MV-4-11 (cell line): ENCODE results near the gene CCL7.

Source experiments
- DNase-seq: peaks from one replicate; lab custom pipeline; 2025; lab: John Stamatoyannopoulos, UW

CCL7 gene

DNA sequence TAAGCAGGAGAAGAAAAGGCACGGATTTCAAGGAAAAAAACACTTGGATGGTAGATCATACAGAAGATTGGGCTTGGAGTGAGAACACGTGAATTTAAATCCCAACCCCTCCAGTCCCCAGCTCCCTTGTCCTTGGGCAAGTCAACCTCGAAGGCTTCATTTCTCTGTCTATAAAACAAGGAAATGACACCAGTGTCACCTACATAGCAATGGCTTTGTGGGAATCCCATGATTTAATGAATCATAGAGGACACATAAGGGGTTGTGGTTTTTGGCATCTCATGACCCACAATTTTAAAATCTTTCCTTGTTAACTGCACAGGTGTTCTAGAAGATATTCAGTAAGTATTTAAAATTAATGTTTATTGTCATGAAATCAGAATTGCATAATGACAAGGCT is 23.1 kb upstream of the CCL7 start:
- peak; percentile 46 for DNase-seq

GRCh38 chr17:34248511-34249024 is 21.5 kb upstream of the CCL7 start:
- DNase-seq = peak; percentile 69

GRCh38 chr17:34249061-34249460 is 21.0 kb upstream of the CCL7 start:
- no peak for DNase-seq

GRCh38 chr17:34249478-34249877 is 20.5 kb upstream of the CCL7 start:
- no peak for DNase-seq

GRCh38 chr17:34251186-34251585 is 18.8 kb upstream of the CCL7 start:
- no peak for DNase-seq

GRCh38 chr17:34252095-34252443 is 18.0 kb upstream of the CCL7 start:
- peak; percentile 98 for DNase-seq

DNA sequence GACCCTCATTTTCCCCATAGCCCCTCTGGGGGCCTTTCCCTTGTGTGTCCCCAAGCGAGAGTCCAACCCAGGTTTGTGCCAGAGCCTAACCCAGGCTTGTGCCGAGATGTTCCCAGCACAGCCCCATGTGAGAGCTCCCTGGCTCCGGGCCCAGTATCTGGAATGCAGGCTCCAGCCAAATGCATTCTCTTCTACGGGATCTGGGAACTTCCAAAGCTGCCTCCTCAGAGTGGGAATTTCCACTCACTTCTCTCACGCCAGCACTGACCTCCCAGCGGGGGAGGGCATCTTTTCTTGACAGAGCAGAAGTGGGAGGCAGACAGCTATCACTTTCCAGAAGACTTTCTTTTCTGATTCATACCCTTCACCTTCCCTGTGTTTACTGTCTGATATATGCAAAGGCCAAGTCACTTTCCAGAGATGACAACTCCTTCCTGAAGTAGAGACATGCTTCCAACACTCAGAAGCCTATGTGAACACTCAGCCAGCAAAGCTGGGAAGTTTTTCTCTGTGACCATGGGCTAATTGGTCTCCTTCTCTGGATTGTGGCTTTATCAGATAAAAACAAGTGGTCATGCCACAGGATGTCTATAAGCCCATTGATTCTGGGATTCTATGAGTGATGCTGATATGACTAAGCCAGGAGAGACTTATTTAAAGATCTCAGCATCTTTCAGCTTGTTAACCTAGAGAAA is 17.4 kb upstream of the CCL7 start:
- DNase-seq = no peak

GRCh38 chr17:34253139-34253525 is 16.9 kb upstream of the CCL7 start:
- no peak for DNase-seq

- DNase-seq = no peak
Measured at GRCh38 chr17:34254146-34254545, 15.9 kb upstream of the CCL7 start.

DNA sequence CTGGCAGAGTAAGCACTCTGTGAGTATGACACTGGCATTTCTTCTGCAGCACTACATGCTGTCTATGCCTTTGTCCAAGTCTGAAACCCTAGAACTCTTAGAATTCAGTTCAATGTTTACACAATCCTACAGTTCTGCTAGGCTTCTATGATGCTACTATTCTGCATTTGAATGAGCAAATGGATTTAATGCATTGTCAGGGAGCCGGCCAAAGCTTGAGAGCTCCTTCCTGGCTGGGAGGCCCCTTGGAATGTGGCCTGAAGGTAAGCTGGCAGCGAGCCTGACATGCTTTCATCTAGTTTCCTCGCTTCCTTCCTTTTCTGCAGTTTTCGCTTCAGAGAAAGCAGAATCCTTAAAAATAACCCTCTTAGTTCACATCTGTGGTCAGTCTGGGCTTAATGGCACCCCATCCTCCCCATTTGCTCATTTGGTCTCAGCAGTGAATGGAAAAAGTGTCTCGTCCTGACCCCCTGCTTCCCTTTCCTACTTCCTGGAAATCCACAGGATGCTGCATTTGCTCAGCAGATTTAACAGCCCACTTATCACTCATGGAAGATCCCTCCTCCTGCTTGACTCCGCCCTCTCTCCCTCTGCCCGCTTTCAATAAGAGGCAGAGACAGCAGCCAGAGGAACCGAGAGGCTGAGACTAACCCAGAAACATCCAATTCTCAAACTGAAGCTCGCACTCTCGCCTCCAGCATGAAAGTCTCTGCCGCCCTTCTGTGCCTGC is 15.2 kb upstream of the CCL7 start, which contains the start of gene CCL2:
CCL2 (plus strand) TSS at position 635 of the 730 bp plus-strand sequence; CDS start at position 700, 65 bp downstream.
- DNase-seq = peak; percentile 89

DNA sequence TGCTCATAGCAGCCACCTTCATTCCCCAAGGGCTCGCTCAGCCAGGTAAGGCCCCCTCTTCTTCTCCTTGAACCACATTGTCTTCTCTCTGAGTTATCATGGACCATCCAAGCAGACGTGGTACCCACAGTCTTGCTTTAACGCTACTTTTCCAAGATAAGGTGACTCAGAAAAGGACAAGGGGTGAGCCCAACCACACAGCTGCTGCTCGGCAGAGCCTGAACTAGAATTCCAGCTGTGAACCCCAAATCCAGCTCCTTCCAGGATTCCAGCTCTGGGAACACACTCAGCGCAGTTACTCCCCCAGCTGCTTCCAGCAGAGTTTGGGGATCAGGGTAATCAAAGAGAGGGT is 14.7 kb upstream of the CCL7 start:
- DNase-seq = no peak

- no peak for DNase-seq
Measured at GRCh38 chr17:34255841-34256240, 14.2 kb upstream of the CCL7 start.

GRCh38 chr17:34257299-34257985 is 12.6 kb upstream of the CCL7 start:
- DNase-seq = no peak

DNA sequence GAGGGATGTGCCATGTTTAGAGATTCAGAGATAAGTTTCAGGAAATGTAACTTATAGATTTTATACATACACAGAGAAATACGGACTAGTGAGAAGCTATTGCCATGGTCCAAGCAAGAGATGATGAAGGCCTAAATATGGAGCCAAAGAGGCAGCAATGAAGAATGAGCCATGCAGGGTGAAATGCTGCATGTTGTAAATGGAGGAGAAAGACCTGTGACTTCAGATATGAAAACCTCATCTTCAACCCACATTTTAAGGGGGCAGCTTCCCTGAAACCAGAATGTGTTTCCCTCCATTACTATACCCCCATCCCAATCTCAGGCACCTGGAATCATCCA is 12.1 kb upstream of the CCL7 start:
- DNase-seq = no peak

DNA sequence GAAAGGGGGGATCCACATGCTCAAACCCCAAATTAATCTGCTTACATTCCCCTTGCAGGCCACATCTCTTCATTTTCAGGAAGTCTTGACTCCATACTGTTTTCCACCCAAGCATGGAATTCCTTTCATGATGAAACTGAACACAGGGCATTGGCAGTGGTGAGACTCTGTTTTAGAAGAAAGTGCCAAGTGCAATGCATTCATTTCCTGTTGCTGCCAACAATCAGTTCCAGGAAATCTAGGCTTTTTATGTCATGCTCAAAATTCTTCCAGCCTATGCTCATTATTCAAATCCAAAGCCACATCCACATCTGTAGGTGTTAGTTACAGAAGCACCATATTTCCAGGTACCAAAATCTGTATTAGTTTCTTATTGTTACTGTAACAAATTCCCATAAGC is 10.9 kb upstream of the CCL7 start:
- no peak for DNase-seq

DNA sequence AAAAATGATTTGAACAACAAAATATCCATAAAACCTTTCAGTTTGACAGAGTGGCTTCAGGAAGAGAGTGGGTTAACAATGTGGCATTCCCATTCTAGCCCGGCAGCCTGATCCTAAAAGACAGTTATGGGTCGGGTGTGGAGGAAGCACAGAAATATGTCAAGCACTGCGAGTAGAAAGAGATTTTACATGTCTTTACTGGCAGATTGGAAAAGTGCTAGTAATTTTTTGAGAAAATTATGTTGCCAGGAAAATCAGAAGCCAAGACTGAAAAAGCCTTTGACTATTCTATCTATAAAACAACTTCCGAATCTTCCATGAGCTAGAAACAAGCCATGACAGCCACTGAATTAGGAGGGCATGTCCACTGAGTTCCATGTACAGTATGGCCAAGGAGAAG is 9.2 kb upstream of the CCL7 start:
- DNase-seq = no peak

DNA sequence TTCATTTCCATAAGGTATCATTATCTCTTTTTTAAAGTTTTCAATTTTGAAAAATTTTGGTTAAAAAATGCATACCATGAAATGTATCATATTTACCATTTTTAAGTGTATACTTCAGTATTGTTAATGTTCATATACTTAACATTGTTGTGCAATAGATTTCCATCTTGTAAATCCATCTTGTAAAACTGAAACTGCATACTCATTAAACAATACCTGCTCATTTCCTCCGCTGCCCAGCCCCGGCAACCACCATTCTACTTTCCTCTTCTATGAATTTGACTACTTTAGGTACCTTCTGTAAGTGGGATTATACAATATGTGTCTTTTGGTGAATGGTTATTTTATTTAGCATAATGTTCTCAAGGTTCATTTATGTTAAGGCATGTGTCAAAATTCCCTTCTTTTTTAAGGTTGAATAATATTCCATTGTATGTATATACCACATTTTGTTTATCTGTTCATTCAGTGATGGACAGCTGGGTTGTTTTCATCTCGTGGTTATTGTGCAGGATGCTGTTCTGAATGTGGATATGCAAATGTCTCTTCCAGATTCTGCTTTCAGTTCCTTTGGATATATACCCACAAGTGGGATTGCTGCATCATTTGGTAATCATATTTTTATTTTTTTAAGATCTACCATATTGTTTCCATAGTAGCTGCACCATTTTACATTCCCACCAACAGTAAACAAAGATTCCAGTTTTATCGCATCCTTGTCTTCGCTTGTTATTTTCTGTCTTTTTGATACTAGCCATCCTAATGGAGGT is 8.3 kb upstream of the CCL7 start:
- peak; percentile 29 for DNase-seq

DNA sequence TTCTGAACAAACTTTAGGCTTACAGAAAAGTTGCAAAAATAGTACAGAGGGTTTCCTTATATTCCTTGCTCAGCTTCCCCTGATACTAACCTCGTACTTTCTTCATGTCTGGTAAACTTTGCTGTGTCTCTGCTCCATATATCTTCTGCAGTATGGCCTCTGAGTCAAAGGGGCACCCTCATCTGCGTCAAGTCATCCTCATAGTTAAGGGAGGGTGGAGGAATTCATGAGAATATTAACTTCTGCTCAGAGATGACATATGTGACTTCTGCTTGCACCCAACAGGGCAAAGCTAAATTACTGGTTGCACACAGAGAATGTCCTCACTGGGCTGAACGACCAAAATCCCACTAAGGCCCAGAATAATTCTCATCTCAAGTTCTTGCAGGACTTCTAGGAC is 4.3 kb upstream of the CCL7 start:
- peak; percentile 29 for DNase-seq

- no peak for DNase-seq
Measured at GRCh38 chr17:34275881-34276280, 5.9 kb downstream of the CCL7 start.

GRCh38 chr17:34276826-34277225 is 6.8 kb downstream of the CCL7 start:
- no peak for DNase-seq

GRCh38 chr17:34283571-34283970 is 13.6 kb downstream of the CCL7 start:
- DNase-seq = no peak

DNA sequence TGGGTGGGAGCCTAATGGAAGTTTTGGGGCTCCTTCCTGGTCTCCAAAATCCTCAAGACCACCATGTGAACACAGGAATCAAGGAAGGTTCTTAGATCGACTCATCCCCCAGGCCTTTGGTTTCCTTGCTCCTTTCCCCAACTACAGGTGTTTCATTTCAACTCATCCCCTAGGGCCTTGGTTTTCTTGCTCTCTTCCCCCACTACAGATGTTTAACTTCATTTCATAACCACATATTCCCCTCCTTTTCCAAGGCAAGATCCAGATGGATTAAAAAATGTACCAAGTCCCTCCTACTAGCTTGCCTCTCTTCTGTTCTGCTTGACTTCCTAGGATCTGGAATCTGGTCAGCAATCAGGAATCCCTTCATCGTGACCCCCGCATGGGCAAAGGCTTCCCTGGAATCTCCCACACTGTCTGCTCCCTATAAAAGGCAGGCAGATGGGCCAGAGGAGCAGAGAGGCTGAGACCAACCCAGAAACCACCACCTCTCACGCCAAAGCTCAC is 15.3 kb downstream of the CCL7 start, which contains the start of gene CCL11:
CCL11 (plus strand) TSS at position 457 of the 507 bp plus-strand sequence. CDS start 67 bp downstream, outside the sequence.
- no peak for DNase-seq
